Stomach smooth muscle (tissue), 2 donors: Measurements from ENCODE around the gene ANXA11.

Experiments
- H3K27ac ChIP-seq: one replicate; pipeline ENCODE4 v1.7.0; 2013; ENCODE audit warnings: mild to moderate bottlenecking, low read length, inconsistent platforms
- H3K27me3 ChIP-seq, 2 donors: one replicate each; pipeline ENCODE4 v1.7.0; 2013; ENCODE audit warnings: low read length in 2 of 2; ENCODE audit not compliant: insufficient read depth in 2 of 2, control insufficient read depth in 1 of 2
- H3K36me3 ChIP-seq, 2 donors: one replicate each; pipeline ENCODE4 v1.7.0; 2013; ENCODE audit warnings: low read length in 2 of 2; ENCODE audit not compliant: control insufficient read depth in 2 of 2, insufficient read depth in 2 of 2
- H3K4me1 ChIP-seq: one replicate; pipeline ENCODE4 v1.7.0; 2013; ENCODE audit warnings: low read length; ENCODE audit not compliant: control insufficient read depth, insufficient read depth
- H3K4me3 ChIP-seq, 2 donors: one replicate each; pipeline ENCODE4 v1.7.0; 2013; ENCODE audit warnings: low read length in 2 of 2
- H3K9ac ChIP-seq, 2 donors: one replicate each; pipeline ENCODE4 v1.7.0; 2013; ENCODE audit warnings: low read length in 2 of 2, mild to moderate bottlenecking in 1 of 2
- H3K9me3 ChIP-seq, 2 donors: one replicate each; pipeline ENCODE4 v1.7.0; 2013; ENCODE audit warnings: low read length in 2 of 2; ENCODE audit not compliant: control insufficient read depth in 2 of 2
- donor health status: healthy.
- donor health status: Pancreatic carcinoma.

ANXA11 gene

DNA sequence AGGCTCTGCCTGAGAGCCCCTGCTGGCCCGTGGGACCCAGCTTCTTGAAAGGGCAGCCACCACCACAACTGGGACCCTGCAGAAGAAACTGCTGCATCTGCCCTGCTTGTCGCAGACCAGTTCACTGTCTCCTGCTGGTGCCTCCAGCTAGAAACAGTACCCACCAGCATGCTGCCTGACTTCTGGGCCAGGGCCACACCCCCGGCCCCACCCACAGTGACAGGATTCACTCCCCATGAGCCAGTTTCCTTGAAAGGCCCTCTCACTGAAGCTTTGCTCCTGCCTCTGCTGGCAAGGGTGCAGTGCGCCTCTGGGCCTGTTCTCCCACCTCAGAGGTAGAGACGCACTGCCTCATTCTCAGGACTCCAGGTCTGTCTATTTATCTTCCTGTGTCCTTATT is 32.4 kb downstream of the ANXA11 start:
- H3K27ac ChIP-seq = no peak overlapping the region
- H3K27me3 ChIP-seq = no peaks in the 10 kb centered on the region
- H3K9ac ChIP-seq = no peak overlapping the region
- peaks cover 18 to 21% of the 10 kb centered on the region in 2 donors for H3K36me3 ChIP-seq
- no peak overlapping the region for H3K4me3 ChIP-seq
- H3K9me3 ChIP-seq = no peaks in the 10 kb centered on the region
- H3K4me1 ChIP-seq = peaks cover 32% of the 10 kb centered on the region

DNA sequence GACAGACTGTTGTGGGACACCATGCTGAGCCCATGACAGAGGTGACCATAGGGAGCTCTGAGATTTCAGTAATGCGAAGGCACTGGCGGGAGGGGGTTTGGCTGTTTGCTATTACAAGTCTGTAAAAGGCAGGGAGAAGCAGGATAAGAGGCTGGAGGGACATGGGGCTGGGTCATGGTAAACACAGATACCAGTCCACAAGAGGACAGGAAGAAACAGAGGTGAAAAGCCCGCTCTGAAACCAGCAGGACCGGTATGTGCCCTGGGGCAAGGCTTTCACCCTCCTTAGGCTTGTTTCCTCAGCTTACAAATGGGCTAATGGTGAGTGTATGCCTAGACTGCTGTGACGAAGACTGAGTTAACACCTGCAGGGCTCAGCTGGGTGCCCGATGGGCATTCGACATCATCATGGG is 34.1 kb downstream of the ANXA11 start:
- H3K36me3 ChIP-seq = peaks cover 22 to 23% of the 10 kb centered on the region in 2 donors

DNA sequence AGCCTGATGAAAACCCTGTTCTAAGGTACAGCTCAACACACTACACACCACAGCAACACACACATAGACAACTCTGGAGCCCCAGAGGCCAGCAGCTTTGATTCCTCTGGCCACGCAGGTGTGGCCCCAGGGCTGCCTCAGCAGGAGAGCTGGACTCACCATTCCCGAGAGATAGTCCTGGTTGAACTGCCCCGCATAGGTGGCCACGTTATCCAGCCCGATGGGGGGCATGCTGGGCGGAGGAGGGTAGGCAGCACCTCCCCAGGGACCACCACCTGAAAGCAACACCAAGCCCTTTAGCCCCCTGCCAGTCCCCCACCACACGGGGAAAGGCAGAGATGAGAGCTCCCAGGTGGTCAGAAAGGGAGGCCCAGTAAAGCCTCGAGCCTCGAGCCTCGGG is 34.7 kb downstream of the ANXA11 start:
- H3K4me1 ChIP-seq = peaks cover 48% of the 10 kb centered on the region
- H3K27me3 ChIP-seq = no peaks in the 10 kb centered on the region
- H3K9ac ChIP-seq = no peak overlapping the region
- H3K4me3 ChIP-seq = no peak overlapping the region
- peaks cover 25 to 27% of the 10 kb centered on the region in 2 donors for H3K36me3 ChIP-seq
- H3K9me3 ChIP-seq = no peaks in the 10 kb centered on the region
- H3K27ac ChIP-seq = peak overlapping the region; percentile 18

More for the DNA sequence above, 34.1 kb downstream of the ANXA11 start:
- Histone ChIP-seq H3K4me3 (no peak overlapping the region), H3K4me1 (peaks cover 45% of the 10 kb centered on the region), H3K27ac (peak overlapping the region; percentile 18), H3K27me3 (no peaks in the 10 kb centered on the region), H3K9ac (no peak overlapping the region), H3K9me3 (no peaks in the 10 kb centered on the region)

DNA sequence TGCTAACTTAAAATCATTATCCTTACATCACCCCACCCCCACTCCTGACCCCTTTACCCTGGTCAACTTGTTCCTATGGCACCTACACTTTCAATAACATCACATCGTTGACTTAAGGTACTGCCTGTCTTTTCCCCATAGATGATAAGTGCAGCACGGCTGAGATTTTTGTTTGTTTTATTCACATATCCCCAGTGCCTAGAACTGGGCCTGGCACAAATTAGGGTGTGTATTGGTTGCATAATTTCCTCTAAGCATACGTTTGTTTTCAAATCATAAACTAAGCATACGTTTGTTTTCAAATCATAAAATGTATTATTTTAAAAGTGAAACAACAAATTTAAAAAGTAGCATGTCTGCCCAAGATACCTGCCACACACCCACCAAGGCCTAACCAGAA is 35.3 kb downstream of the ANXA11 start:
- no peaks in the 10 kb centered on the region for H3K9me3 ChIP-seq
- H3K4me3 ChIP-seq = no peak overlapping the region
- H3K4me1 ChIP-seq = peaks cover 52% of the 10 kb centered on the region
- peaks cover 31% of the 10 kb centered on the region in 2 donors for H3K36me3 ChIP-seq
- H3K27ac ChIP-seq = no peak overlapping the region
- no peaks in the 10 kb centered on the region for H3K27me3 ChIP-seq
- H3K9ac ChIP-seq = no peak overlapping the region

DNA sequence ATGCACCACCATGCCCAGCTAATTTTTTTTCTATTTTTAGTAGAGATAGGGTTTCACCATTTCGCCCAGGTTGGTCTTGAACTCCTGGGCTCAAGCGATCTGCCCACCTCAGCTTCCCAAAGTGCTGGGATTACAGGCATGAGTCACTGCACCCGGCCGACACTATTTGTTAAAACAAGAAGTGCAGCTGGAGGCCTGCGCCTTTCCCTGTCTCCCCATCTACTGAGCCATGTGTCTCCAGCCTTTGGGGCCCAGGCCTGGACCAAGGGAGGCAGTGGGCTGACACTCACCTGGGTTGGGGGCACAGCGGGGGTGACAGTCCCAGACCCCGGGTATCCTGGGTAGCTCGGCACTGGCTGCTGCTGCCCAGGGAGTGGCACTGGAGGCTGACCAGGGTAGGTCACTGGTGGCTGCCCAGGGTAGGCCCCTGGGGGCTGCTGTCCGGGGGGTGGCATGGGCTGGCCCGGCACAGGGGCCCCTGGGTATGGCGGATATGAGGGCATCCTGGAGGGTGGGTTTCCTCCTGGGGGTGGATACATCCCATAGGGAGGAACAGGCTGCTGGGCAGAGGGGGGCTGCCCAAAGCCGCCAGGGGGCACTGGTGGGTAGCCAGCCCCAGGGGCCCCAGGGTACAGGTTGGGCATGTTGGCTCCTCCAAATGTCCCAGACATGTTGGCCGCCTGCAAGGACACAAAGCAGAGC is 36.5 kb downstream of the ANXA11 start:
- peaks cover 31 to 42% of the 10 kb centered on the region in 2 donors for H3K36me3 ChIP-seq

DNA sequence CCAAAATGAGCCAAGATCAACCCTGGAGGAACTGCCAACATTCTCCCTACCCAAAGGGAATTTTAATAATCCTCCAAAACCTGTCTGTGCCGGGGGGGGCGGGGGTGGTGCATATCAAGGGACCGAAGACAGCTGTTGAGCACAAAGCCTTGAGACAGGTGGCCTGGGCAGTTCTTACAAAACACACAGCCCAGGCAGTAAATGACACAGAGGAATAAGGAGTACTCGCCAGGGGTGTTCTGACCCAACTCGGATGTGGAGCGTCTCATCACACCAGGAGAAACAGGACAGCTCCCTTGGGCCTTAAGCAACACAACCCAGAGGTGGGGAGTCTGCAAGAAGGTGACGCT is 37.2 kb downstream of the ANXA11 start:
- Histone ChIP-seq H3K4me1 (peaks cover 64% of the 10 kb centered on the region), H3K27ac (peak overlapping the region; percentile 41), H3K36me3 (peaks cover 33 to 45% of the 10 kb centered on the region in 2 donors), H3K9ac (no peak overlapping the region), H3K4me3 (no peak overlapping the region), H3K27me3 (no peaks in the 10 kb centered on the region), H3K9me3 (no peaks in the 10 kb centered on the region)

More for the DNA sequence above, 36.5 kb downstream of the ANXA11 start:
- no peaks in the 10 kb centered on the region for H3K27me3 ChIP-seq
- peaks cover 58% of the 10 kb centered on the region for H3K4me1 ChIP-seq
- no peaks in the 10 kb centered on the region for H3K9me3 ChIP-seq
- no peak overlapping the region for H3K27ac ChIP-seq
- no peak overlapping the region for H3K4me3 ChIP-seq
- no peak overlapping the region for H3K9ac ChIP-seq

DNA sequence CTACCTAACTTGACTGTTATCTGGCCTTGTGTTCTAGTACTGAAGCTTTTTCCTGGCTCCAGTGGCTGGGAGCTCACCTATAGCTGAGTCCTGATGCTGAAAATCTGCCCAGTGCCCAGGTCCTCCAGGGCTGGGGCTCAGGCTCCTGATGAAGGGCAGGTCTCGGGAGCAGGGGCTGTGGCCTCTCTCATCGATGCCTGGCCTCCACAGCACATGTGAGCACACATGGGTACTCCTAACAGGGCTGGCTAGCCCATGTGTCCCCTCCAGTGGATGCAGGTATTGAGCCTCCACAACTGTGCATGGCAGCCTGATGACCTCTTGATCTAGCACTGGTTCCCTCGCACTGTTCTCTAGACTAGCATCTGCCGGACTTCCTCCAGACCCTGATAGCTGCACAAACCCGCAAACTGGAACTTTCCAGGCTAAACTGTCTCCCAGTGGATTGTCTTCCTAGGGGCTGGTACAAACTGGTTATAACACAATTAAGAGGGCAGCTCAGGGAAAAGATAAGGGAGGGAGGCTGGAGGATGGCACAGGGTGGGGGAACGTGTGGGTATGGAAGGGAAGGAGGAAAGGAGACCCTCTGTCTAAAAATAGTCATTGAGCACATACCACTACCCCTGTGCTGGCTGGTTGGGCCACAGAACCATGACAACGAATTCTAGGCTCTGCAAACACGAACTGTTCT is 37.7 kb downstream of the ANXA11 start:
- H3K36me3 ChIP-seq = peaks cover 35 to 50% of the 10 kb centered on the region in 2 donors
- no peaks in the 10 kb centered on the region for H3K9me3 ChIP-seq
- peak overlapping the region; percentile 41 for H3K27ac ChIP-seq
- H3K4me3 ChIP-seq = no peak overlapping the region
- H3K4me1 ChIP-seq = peaks cover 60% of the 10 kb centered on the region
- no peaks in the 10 kb centered on the region for H3K27me3 ChIP-seq
- H3K9ac ChIP-seq = no peak overlapping the region

DNA sequence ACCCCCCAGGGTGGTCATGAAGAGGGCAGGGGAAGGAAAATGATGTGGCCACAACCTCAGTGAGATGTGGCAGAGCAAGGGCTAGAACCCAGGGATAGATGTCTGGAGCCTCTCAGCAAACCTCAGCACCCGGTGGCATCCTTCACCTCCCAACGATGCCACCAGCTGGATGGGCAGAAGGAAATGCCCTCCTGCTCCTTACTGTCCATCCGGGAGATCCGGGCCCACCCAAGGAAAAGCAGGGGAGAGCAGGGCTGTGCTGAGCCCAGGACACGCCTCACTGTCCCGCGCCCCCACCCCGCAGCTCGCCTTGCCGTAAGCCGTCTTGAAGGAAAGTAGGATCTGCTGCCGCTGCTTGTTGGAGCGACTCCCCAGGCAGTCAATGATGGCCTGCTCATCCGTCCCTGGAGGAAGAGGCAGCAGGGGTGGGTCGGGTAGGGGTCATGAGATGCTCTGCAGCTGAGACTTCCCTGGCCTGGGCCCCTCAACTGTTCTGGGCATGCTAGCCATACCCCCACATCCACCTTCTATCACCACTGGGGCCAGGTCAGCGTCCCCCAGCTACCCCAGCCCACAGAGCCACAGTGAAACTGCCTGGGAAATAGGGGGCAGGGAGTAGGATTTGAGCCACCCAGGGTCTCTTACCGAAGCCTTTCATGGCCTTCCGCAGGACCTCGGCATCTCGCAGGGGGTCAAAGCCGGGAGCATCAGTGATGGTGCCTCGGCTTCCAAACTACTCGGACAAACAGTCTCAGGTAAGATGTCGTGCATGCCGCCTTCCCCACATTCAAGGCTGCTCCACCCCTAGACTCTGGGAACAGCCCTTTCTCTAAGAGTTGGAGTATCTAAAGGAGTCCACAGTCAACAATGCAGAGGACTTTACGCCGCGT is 38.5 kb downstream of the ANXA11 start:
- Histone ChIP-seq H3K36me3 (peaks cover 37 to 51% of the 10 kb centered on the region in 2 donors), H3K27me3 (no peaks in the 10 kb centered on the region), H3K9ac (no peak overlapping the region), H3K4me1 (peaks cover 56% of the 10 kb centered on the region), H3K9me3 (no peaks in the 10 kb centered on the region), H3K4me3 (no peak overlapping the region), H3K27ac (peak overlapping the region; percentile 41)

DNA sequence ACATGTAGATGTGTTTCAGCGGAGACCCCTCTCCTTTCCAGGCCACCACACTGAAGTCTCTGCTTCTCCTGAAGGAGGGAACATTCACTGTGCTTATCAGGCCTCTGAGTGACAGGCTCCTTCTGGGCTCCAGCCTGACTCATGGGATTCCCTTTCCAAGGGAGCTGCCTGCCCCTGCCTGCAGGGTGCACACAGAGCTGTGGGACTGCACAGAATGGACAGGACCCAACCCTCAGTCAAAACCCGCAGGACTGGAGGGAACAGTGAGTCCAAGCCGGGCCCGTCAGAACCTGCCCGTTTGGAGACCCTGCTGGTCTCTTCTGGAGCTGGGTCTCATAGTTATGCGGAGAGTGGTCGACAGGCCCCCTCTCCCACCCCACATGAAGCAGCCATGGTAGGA is 40.2 kb downstream of the ANXA11 start:
- H3K9ac ChIP-seq = no peak overlapping the region
- no peaks in the 10 kb centered on the region for H3K27me3 ChIP-seq
- H3K4me1 ChIP-seq = peaks cover 55% of the 10 kb centered on the region
- H3K27ac ChIP-seq = no peak overlapping the region
- no peaks in the 10 kb centered on the region for H3K9me3 ChIP-seq
- no peak overlapping the region for H3K4me3 ChIP-seq
- H3K36me3 ChIP-seq = peaks cover 28 to 59% of the 10 kb centered on the region in 2 donors

DNA sequence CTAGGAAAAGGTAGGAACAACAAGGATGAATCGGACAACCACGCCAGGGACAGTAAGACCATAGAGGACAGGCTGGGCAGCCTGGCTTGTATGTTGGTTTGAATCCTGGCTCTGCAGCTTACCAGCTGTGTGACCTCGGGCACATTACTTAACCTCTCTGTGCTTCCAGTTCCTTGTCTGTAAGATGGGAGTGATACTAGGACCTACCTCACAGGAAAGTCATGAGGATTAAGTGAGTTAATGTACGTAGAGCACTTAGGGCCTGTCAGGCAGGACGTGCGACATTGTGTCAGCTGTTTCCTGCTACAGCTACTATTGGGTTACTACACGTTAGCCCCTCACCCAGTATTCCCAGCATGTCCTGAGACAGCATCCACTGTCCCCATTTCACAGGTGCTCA is 40.7 kb downstream of the ANXA11 start:
- Histone ChIP-seq H3K4me3 (no peak overlapping the region), H3K36me3 (peaks cover 28 to 59% of the 10 kb centered on the region in 2 donors), H3K27ac (no peak overlapping the region), H3K4me1 (peaks cover 55% of the 10 kb centered on the region), H3K27me3 (no peaks in the 10 kb centered on the region), H3K9me3 (no peaks in the 10 kb centered on the region), H3K9ac (no peak overlapping the region)
